ENCODE data around the gene PIK3AP1.

- TF ChIP-seq POLR2A (IDR thresholded peaks at IDR 0.05) (no peak), CTCF (IDR thresholded peaks at IDR 0.05) (no peak), POLR2AphosphoS5 (IDR thresholded peaks at IDR 0.05; ENCODE audit: insufficient read depth in 1 of 2, low read depth in 1 of 2) (no peak)
Observed at GRCh38 chr10:96683065-96683464, 37.2 kb downstream of the PIK3AP1 start.
